Caco-2 (cell line): ENCODE data around the gene IGDCC3. TPM values are rescaled to one million over a fixed set of nuclear protein-coding genes. Genes with fewer than 3 reads are reported as not detected.

Source experiments
- BruUV-seq: library from RNA; stranded (reverse); fragments of 400-500 nt; replicated peaks from 2 replicates; lab custom pipeline; 2021; lab: Mats Ljungman, UMichigan
- CTCF ChIA-PET: fragments of 300-600 bp; sonication (Branson Sonifier 250); formaldehyde crosslinking; loops from one replicate; lab custom pipeline; 2022; ENCODE audit warnings: antibody characterized with exemption; lab: Charles Lee
- POLR2A ChIA-PET: fragments of 300-600 bp; sonication (Branson Sonifier 250); formaldehyde crosslinking; loops from one replicate; lab custom pipeline; 2022; ENCODE audit warnings: antibody characterized with exemption; lab: Charles Lee
- DNase-seq, 2 experiments: peaks; one replicate each; pipeline versions ENCODE4 v3.0.0 to v3.0.0-alpha.2; 2020 to 2022
- H3K27me3 ChIP-seq: replicated peaks from 2 replicates; pipeline ENCODE4 v1.6.0; 2011; ENCODE audit warnings: low read length; ENCODE audit not compliant: control insufficient read depth, insufficient read depth
- H3K36me3 ChIP-seq: 2 replicates; pipeline ENCODE4 v1.5.1; 2011; ENCODE audit warnings: low read length; ENCODE audit not compliant: control insufficient read depth, insufficient read depth
- H3K4me1 ChIP-seq: fragments of 250-450 bp; sonication (Bioruptor Pico); 2 replicates; pipeline ENCODE4 v1.5.1; 2020; ENCODE audit warnings: mild to moderate bottlenecking
- H3K4me3 ChIP-seq: 2 replicates; pipeline ENCODE4 v1.5.1; 2011; ENCODE audit warnings: low read depth, mild to moderate bottlenecking, control low read depth, low read length
- H3K9me3 ChIP-seq: fragments of 250-450 bp; sonication (Bioruptor Pico); 2 replicates; pipeline ENCODE4 v1.5.1; 2020; ENCODE audit warnings: mild to moderate bottlenecking, moderate library complexity
- H3K27ac Mint-ChIP-seq: one replicate; pipeline ENCODE4 v1.8.0; 2022; ENCODE audit warnings: mixed read lengths; ENCODE audit not compliant: unreplicated experiment
- H3K27me3 Mint-ChIP-seq: one replicate; pipeline ENCODE4 v1.8.0; 2022; ENCODE audit warnings: mixed read lengths; ENCODE audit not compliant: insufficient read depth, unreplicated experiment
- H3K36me3 Mint-ChIP-seq: one replicate; pipeline ENCODE4 v1.8.0; 2022; ENCODE audit warnings: mild to moderate bottlenecking, mixed read lengths; ENCODE audit not compliant: insufficient read depth, unreplicated experiment
- H3K4me1 Mint-ChIP-seq: one replicate; pipeline ENCODE4 v1.8.0; 2022; ENCODE audit warnings: low read depth, mixed read lengths; ENCODE audit not compliant: unreplicated experiment
- H3K4me3 Mint-ChIP-seq: one replicate; pipeline ENCODE4 v1.8.0; 2022; ENCODE audit warnings: mild to moderate bottlenecking, moderate library complexity, mixed read lengths; ENCODE audit not compliant: unreplicated experiment
- H3K9me3 Mint-ChIP-seq: one replicate; pipeline ENCODE4 v1.8.0; 2022; ENCODE audit warnings: mixed read lengths; ENCODE audit not compliant: unreplicated experiment
- intact Hi-C: fragments of 100-400 bp; cut with micrococcal nuclease; formaldehyde crosslinking; loops from one replicate; pipeline ENCODE4 v1.10.0; 2022; ENCODE audit not compliant: unreplicated experiment
- total RNA-seq: library from RNA; stranded (reverse); gene quantifications from 2 replicates; pipeline ENCODE4 v1.2.3, GENCODE V29; 2022
- TF ChIP-seq, protein P1 (sequence below), 2 experiments: fragments of 200-600 bp in 1 of 2; IDR thresholded peaks; 1 replicate in 1 of 2; 2 replicates in 1 of 2; pipeline versions ENCODE4 v1.5.1 to v1.8.0; 2011 to 2022; ENCODE audit warnings: antibody characterized with exemption in 1 of 2, control low read depth in 1 of 2, inconsistent platforms in 1 of 2, low read depth in 1 of 2, low read length in 1 of 2, mild to moderate bottlenecking in 1 of 2, moderate library complexity in 1 of 2; ENCODE audit not compliant: insufficient read depth in 1 of 2, severe bottlenecking in 1 of 2, unreplicated experiment in 1 of 2

The IGDCC3 gene
- total RNA-seq, 1 experiment from 2014 or later: 51.2 TPM

DNA sequence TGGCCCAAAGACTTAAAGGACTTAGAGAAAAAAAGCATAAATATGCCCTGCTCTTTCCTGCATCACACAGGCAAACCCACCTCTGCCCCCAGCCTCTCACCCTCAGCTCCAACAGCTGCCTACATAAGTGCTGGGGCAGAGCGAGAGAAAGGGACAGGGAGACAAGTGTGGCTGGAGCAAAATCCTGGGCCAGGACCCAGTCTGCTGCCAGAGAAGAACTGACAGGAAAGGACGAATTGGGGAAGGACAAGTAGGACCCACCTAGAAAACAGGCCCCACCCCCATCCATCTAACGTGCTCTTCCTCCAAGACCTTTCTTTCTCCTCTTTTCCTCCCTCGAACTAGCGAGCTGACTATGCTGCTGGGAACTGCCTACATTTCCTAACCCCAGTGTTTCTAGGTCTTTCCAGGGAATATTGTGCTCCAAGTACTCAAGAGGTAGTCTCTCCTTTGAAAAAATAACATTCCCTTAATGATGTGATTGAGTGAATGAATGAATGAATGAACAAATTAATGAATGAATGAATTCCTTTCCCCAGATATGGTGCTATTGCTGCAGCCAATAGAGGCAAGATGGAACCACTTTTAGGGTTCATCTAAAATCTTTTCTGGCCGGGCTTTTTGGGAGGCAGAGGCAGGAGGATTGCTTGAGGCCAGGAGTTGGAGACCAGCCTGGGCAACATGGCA is 26.5 kb upstream of the IGDCC3 start:
- no peak overlapping the region for H3K4me3 Mint-ChIP-seq
- no peaks in the 10 kb centered on the region for H3K27me3 ChIP-seq
- intact Hi-C loops: no loop called here
- no peaks in the 10 kb centered on the region for H3K4me1 ChIP-seq
- no peak overlapping the region for H3K27ac Mint-ChIP-seq
- no TSS peak for BruUV-seq
- no peak overlapping the region for H3K4me3 ChIP-seq
- no peaks in the 10 kb centered on the region for H3K4me1 Mint-ChIP-seq
- H3K36me3 ChIP-seq: no peaks in the 10 kb centered on the region
- H3K27me3 Mint-ChIP-seq: no peaks in the 10 kb centered on the region
- no peaks in the 10 kb centered on the region for H3K36me3 Mint-ChIP-seq
- TF ChIP-seq, protein P1, sequence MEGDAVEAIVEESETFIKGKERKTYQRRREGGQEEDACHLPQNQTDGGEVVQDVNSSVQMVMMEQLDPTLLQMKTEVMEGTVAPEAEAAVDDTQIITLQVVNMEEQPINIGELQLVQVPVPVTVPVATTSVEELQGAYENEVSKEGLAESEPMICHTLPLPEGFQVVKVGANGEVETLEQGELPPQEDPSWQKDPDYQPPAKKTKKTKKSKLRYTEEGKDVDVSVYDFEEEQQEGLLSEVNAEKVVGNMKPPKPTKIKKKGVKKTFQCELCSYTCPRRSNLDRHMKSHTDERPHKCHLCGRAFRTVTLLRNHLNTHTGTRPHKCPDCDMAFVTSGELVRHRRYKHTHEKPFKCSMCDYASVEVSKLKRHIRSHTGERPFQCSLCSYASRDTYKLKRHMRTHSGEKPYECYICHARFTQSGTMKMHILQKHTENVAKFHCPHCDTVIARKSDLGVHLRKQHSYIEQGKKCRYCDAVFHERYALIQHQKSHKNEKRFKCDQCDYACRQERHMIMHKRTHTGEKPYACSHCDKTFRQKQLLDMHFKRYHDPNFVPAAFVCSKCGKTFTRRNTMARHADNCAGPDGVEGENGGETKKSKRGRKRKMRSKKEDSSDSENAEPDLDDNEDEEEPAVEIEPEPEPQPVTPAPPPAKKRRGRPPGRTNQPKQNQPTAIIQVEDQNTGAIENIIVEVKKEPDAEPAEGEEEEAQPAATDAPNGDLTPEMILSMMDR (IDR thresholded peaks at IDR 0.05; ENCODE audit: insufficient read depth in 1 of 2, low read depth in 1 of 2, low read length in 1 of 2, severe bottlenecking in 1 of 2, unreplicated experiment in 1 of 2): no peak
- ChIA-PET POLR2A (no interaction called here), CTCF (interaction anchor here (0.9 to 1.6 kb wide), 2 partner anchors 19 to 21 kb away, joined by 3 read pairs; no protein-coding TSS in a partner anchor)
- H3K9me3 ChIP-seq: no peaks in the 10 kb centered on the region
- DNase-seq: no peak
- H3K9me3 Mint-ChIP-seq: no peaks in the 10 kb centered on the region

DNA sequence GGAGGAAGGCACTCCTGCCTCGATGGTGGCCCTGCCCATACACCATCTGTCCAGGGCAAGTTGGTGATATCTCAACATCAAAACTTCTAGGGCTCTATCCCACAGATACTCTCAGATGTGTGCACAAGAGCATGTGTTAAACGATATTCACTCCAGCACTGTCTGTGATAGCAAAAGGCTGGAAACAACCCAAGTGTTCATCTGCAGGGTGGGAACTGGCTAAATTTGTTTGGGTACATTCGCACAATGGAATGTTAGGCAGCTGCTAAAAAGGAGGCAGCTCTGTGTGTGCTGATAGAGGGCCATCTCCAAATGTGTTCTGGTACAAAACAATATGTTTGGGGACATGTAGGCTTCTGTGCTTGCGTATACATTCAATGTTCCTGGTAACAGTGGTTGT is 25.2 kb upstream of the IGDCC3 start:
- ChIA-PET CTCF (no interaction called here), POLR2A (no interaction called here)
- DNase-seq: no peak
- H3K36me3 Mint-ChIP-seq: no peaks in the 10 kb centered on the region
- no TSS peak for BruUV-seq
- H3K27ac Mint-ChIP-seq: no peak overlapping the region
- no peaks in the 10 kb centered on the region for H3K9me3 ChIP-seq
- H3K4me3 Mint-ChIP-seq: no peak overlapping the region
- TF ChIP-seq, protein P1 (IDR thresholded peaks at IDR 0.05; ENCODE audit: insufficient read depth in 1 of 2, low read depth in 1 of 2, low read length in 1 of 2, severe bottlenecking in 1 of 2, unreplicated experiment in 1 of 2): no peak
- H3K4me3 ChIP-seq: no peak overlapping the region
- no peaks in the 10 kb centered on the region for H3K36me3 ChIP-seq
- intact Hi-C loops: loop anchor here (1.0 kb wide), 1 partner anchor 28 kb away; no protein-coding TSS in a partner anchor
- no peaks in the 10 kb centered on the region for H3K4me1 Mint-ChIP-seq
- H3K27me3 Mint-ChIP-seq: no peaks in the 10 kb centered on the region
- no peaks in the 10 kb centered on the region for H3K27me3 ChIP-seq
- H3K9me3 Mint-ChIP-seq: no peaks in the 10 kb centered on the region
- no peaks in the 10 kb centered on the region for H3K4me1 ChIP-seq

DNA sequence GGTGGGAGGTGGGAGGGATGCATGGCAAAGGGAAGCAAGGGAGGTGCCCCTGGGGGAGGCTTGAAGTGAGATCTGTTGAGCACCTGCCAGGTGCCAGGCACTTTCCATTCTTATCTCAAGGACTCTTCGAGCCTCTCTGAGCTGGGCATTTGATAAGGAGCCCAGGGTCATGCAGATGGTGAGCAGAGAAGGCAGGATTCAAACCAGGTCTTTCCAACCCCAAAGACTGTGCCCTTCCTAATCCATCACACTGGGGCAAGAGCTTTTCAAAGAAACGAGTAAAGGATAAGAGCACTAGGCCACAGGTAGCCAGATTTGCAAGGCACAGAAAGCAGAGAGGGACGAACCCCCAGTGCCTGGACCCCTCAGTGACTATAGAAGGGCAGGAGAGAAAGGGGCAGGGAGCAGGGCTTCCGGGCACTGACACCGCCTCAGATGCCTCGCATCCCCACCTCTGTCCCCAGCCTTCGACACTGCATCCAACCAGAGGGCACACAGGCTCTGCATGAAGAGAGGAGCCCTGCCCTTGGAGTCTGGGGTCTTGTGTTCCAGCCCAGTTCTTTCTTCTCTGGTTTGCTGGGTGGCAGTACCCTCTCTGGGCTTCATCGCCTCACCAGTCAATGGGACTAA is 23.9 kb upstream of the IGDCC3 start:
- Mint-ChIP-seq H3K9me3 (no peaks in the 10 kb centered on the region), H3K4me3 (no peak overlapping the region), H3K36me3 (no peaks in the 10 kb centered on the region), H3K27ac (no peak overlapping the region), H3K4me1 (no peaks in the 10 kb centered on the region), H3K27me3 (no peaks in the 10 kb centered on the region)
- H3K9me3 ChIP-seq: no peaks in the 10 kb centered on the region
- H3K4me3 ChIP-seq: no peak overlapping the region
- ChIA-PET POLR2A (no interaction called here), CTCF (interaction anchor here (0.5 to 2.9 kb wide), 13 partner anchors 11 to 106 kb away, joined by 3 to 22 read pairs (median 6); partner anchors contain the start of gene IGDCC4)
- DNase-seq: no peak
- TF ChIP-seq, protein P1 (IDR thresholded peaks at IDR 0.05; ENCODE audit: insufficient read depth in 1 of 2, low read depth in 1 of 2, low read length in 1 of 2, severe bottlenecking in 1 of 2, unreplicated experiment in 1 of 2): no peak
- no TSS peak for BruUV-seq
- no peaks in the 10 kb centered on the region for H3K36me3 ChIP-seq
- no peaks in the 10 kb centered on the region for H3K27me3 ChIP-seq
- H3K4me1 ChIP-seq: no peaks in the 10 kb centered on the region
- intact Hi-C loops: loop anchor here (1.0 to 2.0 kb wide), 3 partner anchors 17 to 34 kb away; no protein-coding TSS in a partner anchor
